ENCODE data around the gene DCLRE1C.
"Not testable (repeated sequence)": the region's sequence is repeated elsewhere in the genome, so short reads cannot be mapped to it uniquely, and the experiment has no call there.

Gene DCLRE1C

GRCh38 chr10:14880229-14880628 is 73.7 kb downstream of the DCLRE1C start:
- DNase-seq (ENCODE audit: low spot score), result no peak

DNA sequence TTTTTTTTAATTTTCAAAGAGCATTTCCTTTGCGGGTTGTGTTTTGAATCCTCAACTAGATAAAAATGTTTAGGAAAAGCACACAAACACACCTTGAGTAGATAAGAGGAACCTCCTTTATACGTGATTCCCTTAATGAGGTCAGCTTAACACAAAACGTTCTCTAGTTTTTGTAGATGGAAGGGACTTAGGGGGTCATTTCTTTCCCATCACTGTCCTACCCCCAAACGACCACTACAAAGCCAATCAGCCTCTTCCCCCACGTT is 74.0 kb downstream of the DCLRE1C start:
- DNase-seq (ENCODE audit: low spot score), result no peak

DNA sequence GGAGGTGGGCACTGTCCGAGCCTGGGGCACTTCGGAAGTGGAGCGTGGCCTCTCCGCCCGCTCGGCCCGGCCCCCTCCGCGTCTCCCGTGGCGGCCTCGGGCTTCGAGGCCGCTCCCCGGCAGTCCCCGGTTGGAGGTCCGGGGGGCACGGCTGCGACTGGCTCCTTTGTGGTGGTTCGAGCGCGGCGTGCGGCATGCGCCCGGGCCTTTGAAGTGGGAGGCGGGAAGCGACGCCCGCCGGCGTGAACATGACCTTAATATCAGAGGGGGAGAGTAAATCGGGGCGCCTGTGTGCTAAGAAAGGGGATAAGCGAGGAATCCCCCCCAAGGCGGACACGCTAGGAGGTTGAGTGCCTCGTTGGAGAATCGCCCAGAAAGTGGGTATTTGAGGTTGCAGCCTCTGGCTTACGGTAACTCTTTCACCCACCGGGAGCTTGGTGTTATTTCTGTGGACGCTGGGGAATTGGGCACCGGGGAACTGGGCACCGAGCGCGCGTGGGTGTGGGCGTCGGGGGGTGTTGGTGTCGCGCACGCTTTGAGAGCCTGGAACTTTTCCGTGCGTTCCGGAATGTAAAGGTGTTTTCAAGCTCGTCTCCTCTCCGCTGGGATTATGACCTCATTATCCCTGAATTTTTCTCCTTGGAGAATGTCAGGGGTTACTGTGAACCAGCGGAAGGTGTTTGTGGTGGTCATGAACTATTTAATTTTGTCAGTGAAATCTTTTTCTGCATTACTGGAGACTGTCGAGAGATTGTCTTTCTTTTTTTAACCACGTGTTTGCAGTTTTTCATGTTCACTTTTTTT is 74.6 kb downstream of the DCLRE1C start:
- peak; percentile 15 for DNase-seq (ENCODE audit: low spot score)

DNA sequence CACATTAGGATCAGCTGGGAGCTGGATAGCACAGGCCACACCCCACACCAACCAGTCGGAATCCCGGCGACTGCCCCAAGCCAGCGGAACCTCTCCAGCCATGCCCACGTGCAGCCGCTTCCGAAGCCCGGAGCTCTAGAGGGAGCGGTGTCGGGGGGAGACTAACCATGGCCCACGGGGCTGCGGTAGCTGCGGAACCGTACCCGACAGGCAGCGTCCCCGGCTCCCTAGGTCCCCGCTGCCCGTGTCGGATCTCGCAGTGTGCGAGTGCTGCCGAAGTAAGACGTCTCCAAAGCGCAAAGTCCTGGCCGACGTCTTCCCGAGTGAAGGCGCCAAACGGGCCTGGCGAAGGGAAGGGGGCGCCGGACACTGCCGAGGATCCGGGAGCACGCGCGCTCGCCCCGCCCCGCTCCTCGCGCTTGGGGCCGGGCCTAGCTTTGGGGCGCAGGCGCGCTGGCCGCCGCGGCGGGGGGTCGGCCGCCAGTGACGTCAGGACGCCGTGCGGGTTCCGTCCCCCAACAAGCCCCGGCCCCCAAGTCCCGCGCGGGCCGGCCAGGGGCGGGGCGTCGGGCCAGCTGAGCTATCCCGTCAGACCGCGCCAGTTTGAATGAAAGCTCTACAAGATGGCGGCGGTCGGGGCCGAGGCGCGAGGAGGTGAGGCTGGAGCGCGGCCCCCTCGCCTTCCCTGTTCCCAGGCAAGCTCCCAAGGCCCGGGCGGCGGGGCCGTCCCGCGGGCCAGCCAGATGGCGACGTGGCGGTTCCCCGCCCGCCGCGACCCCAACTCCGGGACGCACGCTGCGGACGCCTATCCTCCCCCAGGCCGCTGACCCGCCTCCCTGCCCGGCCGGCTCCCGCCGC is 75.4 kb downstream of the DCLRE1C start, which contains the start of gene SUV39H2:
SUV39H2 (plus strand) TSS at position 601 of the 858 bp plus-strand sequence; CDS start at position 624, 23 bp downstream.
- DNase-seq (ENCODE audit: low spot score), result peak; percentile 100

DNA sequence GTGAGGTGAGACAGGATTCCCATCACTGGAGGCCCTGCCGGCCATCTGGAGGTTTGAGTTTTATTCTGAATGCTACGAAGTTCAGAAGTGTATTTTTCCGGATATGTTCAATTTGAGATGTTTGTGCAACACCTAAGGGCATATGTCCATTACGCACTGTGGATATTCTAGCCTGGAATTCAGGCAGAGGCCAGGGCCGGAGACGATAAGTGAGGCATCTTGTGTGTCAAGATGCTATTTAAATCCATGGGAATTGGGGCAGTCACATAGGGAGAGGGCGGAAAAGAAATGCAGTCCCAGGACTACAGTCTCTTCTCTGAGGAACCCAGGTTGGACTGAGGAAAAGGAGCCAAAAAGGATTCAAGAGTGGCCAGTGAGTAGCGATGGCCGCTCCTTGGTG is 77.1 kb downstream of the DCLRE1C start:
- DNase-seq (ENCODE audit: low spot score), result no peak

GRCh38 chr10:14875941-14876340 is 78.0 kb downstream of the DCLRE1C start:
- no peak for DNase-seq (ENCODE audit: low spot score)

DNA sequence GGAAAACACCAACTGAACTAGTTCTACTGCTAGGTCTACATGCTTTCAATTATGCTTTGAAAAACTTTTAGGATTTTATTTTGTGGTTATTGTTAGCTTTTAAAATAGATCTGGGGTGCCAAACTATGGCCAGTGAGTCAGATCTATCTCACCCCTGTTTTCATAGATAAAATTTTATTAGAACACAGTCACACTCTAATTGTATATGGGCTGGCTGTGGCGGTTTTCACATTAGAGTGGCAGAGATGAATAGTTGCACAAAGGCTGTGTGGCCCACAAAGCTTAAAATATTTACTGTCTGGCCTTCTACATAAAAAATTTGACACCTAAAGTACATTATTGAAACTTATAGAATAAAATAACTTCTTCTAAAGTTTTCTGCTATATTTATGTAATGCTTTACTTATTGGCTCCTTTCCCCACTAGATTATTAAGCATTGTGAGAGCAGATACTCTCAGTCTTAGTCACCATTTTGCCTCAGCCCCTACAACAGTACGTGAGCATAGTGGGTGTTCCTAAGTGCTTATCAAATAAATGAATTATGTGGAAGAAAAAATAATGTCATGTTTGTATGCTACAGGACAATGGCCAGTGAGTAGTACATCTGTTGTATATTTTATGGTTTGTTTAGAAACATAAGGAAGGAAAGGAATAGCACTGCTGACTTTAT is 80.7 kb downstream of the DCLRE1C start:
- peak; percentile 53 for DNase-seq (ENCODE audit: low spot score)

GRCh38 chr10:14864871-14865270 is 89.0 kb downstream of the DCLRE1C start:
- DNase-seq (ENCODE audit: low spot score), result not testable (repeated sequence)

DNA sequence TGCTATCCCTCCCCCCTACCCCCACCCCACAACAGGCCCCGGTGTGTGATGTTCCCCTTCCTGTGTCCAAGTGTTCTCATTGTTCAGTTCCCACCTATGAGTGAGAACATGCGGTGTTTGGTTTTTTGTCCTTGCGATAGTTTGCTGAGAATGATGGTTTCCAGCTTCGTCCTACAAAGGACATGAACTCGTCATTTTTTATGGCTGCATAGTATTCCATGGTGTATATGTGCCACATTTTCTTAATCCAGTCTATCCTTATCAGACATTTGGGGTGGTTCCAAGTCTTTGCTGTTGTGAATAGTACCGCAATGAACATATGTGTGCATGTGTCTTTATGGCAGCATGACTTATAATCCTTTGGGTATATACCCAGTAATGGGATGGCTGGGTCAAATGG is 89.4 kb downstream of the DCLRE1C start:
- not testable (repeated sequence) for DNase-seq (ENCODE audit: low spot score)

DNA sequence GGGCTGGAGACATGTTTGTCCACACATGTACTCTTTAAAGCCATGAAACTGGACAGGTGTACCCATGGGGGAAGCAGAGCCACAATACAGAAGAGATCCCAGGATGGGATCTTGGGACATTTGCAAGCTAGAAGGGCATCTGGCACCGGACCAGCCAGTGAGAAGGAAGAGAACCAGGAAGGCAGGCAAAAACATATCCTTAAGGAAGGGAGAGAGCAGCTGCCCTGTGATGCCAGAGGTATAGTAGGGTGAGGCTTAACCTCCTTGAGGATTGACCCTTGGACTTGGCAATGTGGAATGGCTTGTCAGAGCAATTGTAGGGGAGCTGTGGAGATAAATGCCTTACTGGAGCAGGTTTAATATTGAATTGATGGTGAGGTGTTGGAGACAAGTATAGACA is 93.1 kb downstream of the DCLRE1C start:
- DNase-seq (ENCODE audit: low spot score), result no peak

DNA sequence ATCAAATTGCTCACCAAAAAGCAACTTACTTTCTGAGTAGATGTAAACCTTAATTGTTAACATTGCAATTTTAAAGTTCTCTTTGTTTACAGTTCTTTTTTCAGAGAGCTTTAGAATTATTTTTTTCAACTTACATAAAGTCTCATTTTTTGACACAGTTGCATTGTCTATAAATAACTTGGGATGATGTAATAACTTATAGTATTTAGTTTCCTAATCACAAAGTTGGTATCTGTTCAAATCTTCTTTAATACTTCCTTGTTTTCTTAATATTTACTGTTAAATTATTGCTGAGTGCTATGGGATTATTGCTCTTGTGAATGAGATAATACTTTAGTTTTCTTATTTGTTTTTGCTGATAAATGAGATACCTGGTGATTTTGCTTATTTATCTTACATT is 94.1 kb downstream of the DCLRE1C start:
- no peak for DNase-seq (ENCODE audit: low spot score)

DNA sequence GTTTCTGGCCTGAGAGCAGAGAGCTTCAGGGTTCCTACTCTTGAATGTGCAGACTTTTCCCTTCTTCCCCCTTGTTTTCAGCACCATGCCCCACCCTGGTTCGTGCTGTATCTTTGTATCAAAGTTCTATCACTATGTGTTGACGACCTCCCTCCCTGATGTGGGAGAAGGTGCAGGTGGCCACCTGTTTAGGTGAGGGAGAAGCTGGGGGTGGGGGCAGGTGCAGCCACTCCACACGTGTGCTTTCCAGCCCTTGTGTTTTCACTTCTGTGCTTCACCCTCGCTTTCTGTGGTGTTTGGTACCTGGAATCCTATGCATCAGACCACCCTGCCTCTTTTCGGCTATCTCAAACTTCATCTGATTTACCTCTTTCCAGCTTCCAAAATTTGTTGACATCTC is 94.9 kb downstream of the DCLRE1C start:
- no peak for DNase-seq (ENCODE audit: low spot score)

DNA sequence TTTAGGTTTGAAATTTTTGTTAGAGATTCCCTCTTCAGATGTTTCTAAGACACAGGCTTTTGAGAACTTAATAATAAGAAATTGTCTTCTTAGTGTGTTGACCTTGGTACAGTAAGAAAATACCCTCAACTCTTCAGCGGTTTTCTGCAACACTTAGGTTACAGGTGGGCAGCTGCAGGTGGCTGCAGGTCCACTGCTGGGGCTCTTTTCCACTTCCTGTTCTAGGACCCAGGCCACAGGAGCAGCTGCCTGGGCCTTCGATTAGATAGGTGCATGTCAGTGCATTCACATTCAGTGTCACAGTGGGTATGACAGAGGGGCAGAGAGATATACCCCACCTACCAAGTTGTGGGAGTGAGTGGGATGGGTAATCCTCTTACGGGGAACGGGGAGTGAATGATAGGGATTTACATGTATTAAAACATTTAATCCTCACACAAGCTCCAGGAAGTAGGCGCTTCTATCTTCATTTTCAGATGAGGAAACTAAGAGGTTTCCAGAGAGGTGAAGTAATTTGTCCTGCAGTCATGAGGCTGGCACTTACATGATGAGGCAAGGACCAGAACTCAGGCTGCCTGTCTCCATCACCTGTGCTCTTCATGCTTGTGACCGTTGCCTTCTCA is 95.4 kb downstream of the DCLRE1C start:
- no peak for DNase-seq (ENCODE audit: low spot score)

- DNase-seq (ENCODE audit: low spot score), result no peak
Observed at GRCh38 chr10:14855453-14855852, 98.4 kb downstream of the DCLRE1C start.

- no peak for DNase-seq (ENCODE audit: low spot score)
Observed at GRCh38 chr10:14852236-14852635, 101.7 kb downstream of the DCLRE1C start.
